HG03196 (cell line): Measurements from ENCODE around the gene SCFD2.
"Not testable (repeated sequence)": the region's sequence is repeated elsewhere in the genome, so short reads cannot be mapped to it uniquely, and the experiment has no call there.

ENCODE experiments used
- ATAC-seq: cut with Tn5 transposase; IDR thresholded peaks from one replicate; pipeline ENCODE4 v1.9.1; 2021; ENCODE audit not compliant: unreplicated experiment

Gene SCFD2

DNA sequence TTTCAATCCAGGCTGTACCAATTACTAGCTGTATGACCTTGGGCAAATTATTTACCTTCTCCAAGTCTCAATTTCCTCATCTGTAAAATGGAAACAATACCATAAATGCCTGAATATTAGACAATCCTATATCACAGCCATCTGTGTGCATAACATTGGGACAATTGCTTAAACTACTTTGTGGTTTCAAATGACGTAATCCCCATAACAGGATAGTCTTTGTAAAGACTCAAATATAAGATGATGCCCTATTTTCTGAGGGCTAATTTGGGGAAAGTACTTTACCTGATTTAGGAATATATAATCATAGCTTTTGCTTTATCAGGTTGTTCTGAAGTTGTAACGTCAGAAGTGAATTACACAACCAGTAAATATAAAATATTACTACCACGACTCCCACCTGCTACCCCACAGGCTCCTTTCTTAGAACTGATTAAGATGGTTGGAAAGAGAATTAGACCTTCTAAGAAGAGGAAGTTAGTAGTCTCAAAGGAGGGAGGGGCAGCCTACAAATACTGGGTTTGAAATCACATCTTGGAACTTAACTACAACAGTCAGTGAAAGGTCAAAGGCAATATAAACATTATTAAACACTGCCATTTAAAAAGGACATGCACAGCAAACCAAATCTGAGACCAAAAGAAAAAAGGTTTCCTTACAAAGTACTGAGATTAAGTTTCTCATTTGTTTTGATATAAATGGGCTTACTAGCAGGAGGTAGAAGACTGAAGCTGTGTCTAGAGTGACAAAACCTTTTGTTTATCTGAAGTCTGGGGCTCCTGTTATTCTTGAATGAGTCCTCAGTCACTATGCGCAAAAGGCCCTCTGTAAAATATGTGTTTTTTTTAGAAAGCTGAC lies 215.0 kb downstream of the SCFD2 start:
- ATAC-seq, result no peak

DNA sequence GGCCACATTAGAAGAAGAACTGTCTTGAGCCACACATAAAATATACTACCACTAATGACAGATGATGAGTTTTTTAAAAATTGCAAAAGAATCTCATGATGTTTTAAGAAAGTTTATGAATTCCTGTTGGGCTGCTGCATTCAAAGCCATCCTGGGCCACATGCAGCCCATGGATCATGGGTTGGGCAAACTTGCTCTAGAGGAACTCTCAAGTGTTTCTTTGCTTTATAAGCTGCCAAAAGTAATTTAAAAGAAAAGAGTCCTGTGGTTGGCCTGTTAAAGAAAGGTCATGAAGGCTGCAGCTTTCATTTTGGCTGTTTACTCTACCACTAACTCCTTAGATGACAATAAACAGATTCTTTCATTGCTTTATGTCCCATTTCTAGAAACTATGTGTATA lies 218.2 kb downstream of the SCFD2 start:
- no peak for ATAC-seq

GRCh38 chr4:53147197-53147596 lies 218.7 kb downstream of the SCFD2 start:
- no peak for ATAC-seq

- ATAC-seq, result no peak
These were observed 224.6 kb downstream of the SCFD2 start for GRCh38 chr4:53141308-53141707.

GRCh38 chr4:53139256-53139655 lies 226.6 kb downstream of the SCFD2 start:
- not testable (repeated sequence) for ATAC-seq

- no peak for ATAC-seq
These were observed 228.4 kb downstream of the SCFD2 start for GRCh38 chr4:53137468-53137867.

DNA sequence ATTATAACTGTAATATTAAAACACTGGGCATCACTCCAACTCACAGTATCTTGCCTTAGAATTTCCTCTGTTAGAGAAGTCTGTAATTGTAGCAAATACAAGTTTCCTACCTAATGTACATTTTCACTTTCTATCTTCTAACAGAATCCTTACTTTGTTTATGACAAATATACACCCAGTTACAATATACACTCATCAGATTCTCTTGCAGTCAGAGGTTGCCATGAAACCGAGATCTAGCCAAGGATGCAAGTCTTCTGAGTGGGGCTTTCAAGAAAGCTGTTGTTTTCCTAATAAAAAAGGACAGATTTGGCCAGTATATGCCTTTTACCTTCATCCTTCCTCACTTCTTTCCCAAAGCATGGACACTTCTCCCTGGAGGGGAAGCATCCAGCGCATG lies 228.9 kb downstream of the SCFD2 start:
- no peak for ATAC-seq

GRCh38 chr4:53132132-53132891 lies 233.5 kb downstream of the SCFD2 start:
- no peak for ATAC-seq

DNA sequence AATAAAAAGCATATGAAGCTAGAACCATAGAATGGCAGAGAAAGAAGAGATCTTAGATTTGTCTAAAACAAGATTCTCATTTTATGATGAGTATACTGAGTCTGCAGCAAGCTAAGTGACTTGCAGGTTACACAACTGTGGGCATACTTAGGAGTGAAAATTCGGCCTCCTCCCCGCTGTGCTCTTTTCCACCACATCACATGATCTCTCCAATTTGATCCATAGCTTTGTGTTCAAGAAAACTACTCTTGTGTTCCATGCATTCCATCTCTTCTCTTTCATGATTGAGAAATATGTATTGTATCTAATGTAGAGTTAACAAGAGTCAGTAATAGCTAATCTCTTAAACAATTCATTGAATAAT lies 234.3 kb downstream of the SCFD2 start:
- ATAC-seq, result no peak

GRCh38 chr4:53130896-53131561 lies 234.8 kb downstream of the SCFD2 start:
- no peak for ATAC-seq

DNA sequence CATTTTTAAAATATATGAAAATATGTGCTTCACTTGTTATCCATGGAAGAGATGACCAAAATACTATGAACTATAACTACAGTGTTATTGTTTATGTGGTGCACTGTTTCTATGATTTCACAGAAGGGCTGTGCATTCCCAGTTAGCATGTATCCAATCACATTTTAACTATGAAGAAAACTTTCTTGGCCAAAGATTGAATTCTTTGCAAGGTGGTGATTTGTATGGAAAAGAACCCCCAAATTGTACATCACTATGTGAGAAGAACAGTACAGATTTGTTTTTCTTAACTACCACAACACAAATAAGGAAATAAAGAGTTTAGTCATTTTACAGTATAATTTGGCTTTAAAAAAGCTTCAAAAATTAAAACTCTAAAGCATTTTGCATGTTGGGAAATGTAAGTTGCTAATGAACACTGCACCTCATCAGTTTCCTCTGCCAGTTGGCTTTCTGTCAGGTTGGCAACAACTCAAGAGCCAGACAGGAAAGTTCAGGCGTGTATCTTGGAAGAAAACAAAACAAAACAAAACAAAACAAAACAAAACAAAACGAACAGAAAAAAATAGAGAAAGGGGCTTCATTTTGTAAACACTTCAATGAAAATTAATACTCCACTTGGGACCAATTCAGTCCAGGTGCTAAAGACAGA lies 237.0 kb downstream of the SCFD2 start:
- no peak for ATAC-seq

DNA sequence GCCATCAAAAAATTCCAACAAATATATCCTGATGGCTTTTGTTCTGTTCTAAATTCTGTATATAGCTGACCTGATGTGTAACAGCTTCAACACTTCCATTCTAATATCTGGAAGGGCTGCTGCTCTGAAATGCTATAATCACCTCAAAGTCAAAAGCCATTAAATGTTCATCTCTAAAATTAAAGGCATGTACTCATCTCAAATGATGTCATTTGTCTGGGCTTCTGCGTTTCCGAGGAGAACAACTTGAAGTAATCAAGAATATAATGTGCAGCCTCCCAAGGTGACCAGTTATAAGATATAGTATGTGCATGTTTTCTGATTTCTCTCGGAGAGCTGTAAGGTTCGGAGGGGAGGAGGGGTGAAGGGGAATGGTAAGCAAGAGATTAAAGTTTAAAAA lies 237.6 kb downstream of the SCFD2 start:
- ATAC-seq, result no peak

- no peak for ATAC-seq
These were observed 238.5 kb downstream of the SCFD2 start for GRCh38 chr4:53127365-53127764.

- ATAC-seq, result no peak
These were observed 239.8 kb downstream of the SCFD2 start for GRCh38 chr4:53126099-53126498.

- ATAC-seq, result no peak
These were observed 242.0 kb downstream of the SCFD2 start for GRCh38 chr4:53123819-53124218.

- ATAC-seq, result no peak
These were observed 242.7 kb downstream of the SCFD2 start for GRCh38 chr4:53123171-53123570.

DNA sequence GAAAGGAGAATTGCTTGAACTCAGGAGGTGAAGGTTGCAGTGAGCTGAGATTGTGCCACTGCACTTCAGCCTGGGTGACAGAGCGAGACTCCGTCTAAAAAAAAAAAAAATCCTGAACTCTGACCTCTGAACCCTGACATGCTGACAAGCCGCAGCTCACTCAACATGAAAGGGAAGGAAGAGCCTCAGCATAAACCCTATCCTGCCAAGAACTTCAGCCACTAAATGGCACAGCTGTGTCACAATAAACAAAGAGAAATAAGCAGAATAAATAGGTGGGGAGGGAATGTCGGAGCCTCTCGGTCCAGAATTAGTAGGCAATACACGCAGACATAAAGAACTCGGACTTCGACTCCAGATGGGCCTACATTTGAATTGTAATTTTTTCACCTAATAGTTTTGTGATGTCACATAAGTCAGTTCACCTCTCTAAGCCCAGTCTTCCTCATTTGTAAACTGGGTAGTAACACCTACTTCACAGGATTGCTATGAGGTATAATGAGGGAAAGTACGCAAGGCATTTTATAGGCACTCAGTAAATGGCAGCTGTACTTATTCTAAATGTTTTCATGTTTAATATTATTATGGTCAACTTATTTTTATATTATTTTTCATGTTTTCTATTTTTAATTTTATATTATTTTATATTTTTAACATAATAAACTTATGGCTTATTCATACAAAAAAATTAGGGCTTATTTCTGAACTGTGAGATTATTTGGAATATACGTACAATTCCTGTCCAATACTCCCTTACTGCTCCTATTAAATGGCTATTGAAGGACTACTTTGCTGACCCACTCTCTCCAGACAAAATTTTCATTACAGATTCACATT lies 243.4 kb downstream of the SCFD2 start:
- ATAC-seq, result no peak

GRCh38 chr4:53121264-53121865 lies 244.5 kb downstream of the SCFD2 start:
- no peak for ATAC-seq

DNA sequence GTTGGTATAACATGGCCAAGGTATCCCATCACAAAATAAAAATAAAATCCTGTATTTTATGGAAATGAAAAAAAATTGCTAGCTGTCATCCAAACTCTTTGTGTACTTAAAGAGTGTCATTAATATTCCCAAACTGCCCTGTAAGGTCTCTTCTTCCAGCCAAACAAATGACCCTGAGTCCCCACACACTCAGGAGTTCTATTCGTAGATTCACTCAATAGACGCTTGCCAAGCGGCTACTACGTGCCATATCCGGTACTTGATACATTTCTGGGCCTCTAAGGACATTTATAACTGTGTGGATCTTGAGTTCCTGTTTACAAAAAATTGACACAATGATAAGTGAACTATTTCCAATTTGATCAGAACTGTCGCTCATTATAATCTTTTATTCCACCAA lies 245.1 kb downstream of the SCFD2 start:
- ATAC-seq, result no peak

- no peak for ATAC-seq
These were observed 246.2 kb downstream of the SCFD2 start for GRCh38 chr4:53119680-53120079.
